Suprapubic skin (tissue), 4 donors: ENCODE measurements around the gene MRPS26. TPM values are rescaled to one million over a fixed set of nuclear protein-coding genes. Genes with fewer than 3 reads are reported as not detected.
"Not testable (repeated sequence)": the region's sequence is repeated elsewhere in the genome, so short reads cannot be mapped to it uniquely, and the experiment has no call there.

Experiments used
- DNase-seq, 2 donors: peaks; one replicate each; pipeline ENCODE4 v3.0.0-alpha.2; 2019; ENCODE audit warnings: low spot score in 2 of 2
- H3K27ac ChIP-seq: fragments of 200-600 bp; sonication (generic); one replicate; pipeline ENCODE4 v1.5.1; 2019
- H3K27me3 ChIP-seq: fragments of 200-600 bp; sonication (generic); one replicate; pipeline ENCODE4 v1.5.1; 2019
- H3K36me3 ChIP-seq: fragments of 200-600 bp; sonication (generic); one replicate; pipeline ENCODE4 v1.5.1; 2019
- H3K4me1 ChIP-seq: fragments of 200-600 bp; sonication (generic); one replicate; pipeline ENCODE4 v1.5.1; 2019
- H3K4me3 ChIP-seq: fragments of 200-600 bp; sonication (generic); one replicate; pipeline ENCODE4 v1.5.1; 2019; ENCODE audit warnings: mild to moderate bottlenecking
- H3K9me3 ChIP-seq: fragments of 200-600 bp; sonication (generic); one replicate; pipeline ENCODE4 v1.5.1; 2019
- EP300 ChIP-seq: sonication (generic); formaldehyde crosslinking; IDR thresholded peaks from one replicate; pipeline ENCODE4 v1.6.1; 2017; ENCODE audit warnings: antibody characterized with exemption
- POLR2A ChIP-seq, 2 donors: fragments of 450-650 bp; IDR thresholded peaks; one replicate each; pipeline ENCODE4 v1.6.1; 2017; ENCODE audit warnings: antibody characterized with exemption in 2 of 2, mild to moderate bottlenecking in 2 of 2, moderate library complexity in 2 of 2
- POLR2AphosphoS5 ChIP-seq, 3 donors: sonication (generic); formaldehyde crosslinking; IDR thresholded peaks; one replicate each; pipeline ENCODE4 v1.6.1; 2017; ENCODE audit warnings: antibody characterized with exemption in 3 of 3
- WGBS: methylation state at CpG from one replicate; pipeline ENCODE4 v1.1.5; 2018; 5-methylcytosine and 5-hydroxymethylcytosine counted together
- total RNA-seq, 4 donors: library from RNA; depleted of rRNA; stranded (reverse); fragments of >200 nt; gene quantifications; one replicate each; pipeline ENCODE4 v1.1.0, GENCODE V29; 2016
- TF ChIP-seq, protein P1 (sequence below), 2 donors: fragments of 200-600 bp in 1 of 2; fragments of 450-650 bp in 1 of 2; sonication (generic) in 1 of 2; IDR thresholded peaks; one replicate each; pipeline ENCODE4 v1.5.1; 2016 to 2019; ENCODE audit warnings: antibody characterized with exemption in 2 of 2, mild to moderate bottlenecking in 1 of 2, moderate library complexity in 1 of 2

Gene MRPS26
- total RNA-seq, 4 donors from 2014 or later: 38.5 to 59.4 (median 53.7) TPM

DNA sequence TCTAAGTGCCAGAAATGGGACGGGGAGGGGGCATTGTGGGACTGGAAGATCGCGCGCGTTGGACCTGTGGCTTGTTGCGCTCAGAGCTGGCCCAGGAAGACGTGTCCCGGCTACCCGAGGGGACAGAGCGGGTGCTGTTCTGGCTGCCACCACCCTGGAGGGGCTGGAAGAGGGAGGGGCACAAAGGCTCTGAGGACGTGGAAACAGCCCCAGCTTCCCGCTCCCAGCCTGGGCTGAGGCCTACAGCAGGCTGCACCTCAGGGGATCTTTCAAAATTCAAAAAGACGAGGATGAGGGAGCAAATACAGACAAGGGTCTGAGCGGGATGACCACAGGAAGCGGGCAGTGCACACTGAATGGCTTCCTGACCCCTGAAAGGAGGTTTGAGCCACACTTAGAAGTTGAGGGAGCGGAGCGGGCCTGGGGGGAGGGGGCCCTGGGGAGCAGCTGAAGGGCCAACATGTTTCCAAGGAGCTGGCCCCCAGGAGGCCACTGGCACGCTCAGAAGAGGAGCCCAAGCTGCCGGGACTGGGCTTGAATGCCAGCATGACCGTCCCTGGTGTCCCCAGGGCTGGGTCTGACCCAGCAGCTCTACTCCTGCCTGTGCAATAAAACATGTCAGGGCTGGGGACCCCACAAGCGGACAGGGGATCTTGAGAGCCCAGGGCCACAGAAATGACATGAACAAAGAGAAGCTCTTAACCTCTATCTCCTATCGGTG lies 26.8 kb downstream of the MRPS26 start:
- no peak overlapping the region for H3K27ac ChIP-seq
- H3K4me1 ChIP-seq: peaks cover 22% of the 10 kb centered on the region
- no peaks in the 10 kb centered on the region for H3K9me3 ChIP-seq
- peak overlapping the region; percentile 71 for H3K4me3 ChIP-seq
- TF ChIP-seq, protein P1, sequence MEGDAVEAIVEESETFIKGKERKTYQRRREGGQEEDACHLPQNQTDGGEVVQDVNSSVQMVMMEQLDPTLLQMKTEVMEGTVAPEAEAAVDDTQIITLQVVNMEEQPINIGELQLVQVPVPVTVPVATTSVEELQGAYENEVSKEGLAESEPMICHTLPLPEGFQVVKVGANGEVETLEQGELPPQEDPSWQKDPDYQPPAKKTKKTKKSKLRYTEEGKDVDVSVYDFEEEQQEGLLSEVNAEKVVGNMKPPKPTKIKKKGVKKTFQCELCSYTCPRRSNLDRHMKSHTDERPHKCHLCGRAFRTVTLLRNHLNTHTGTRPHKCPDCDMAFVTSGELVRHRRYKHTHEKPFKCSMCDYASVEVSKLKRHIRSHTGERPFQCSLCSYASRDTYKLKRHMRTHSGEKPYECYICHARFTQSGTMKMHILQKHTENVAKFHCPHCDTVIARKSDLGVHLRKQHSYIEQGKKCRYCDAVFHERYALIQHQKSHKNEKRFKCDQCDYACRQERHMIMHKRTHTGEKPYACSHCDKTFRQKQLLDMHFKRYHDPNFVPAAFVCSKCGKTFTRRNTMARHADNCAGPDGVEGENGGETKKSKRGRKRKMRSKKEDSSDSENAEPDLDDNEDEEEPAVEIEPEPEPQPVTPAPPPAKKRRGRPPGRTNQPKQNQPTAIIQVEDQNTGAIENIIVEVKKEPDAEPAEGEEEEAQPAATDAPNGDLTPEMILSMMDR (IDR thresholded peaks at IDR 0.05): no peak
- TF ChIP-seq POLR2A (IDR thresholded peaks at IDR 0.05): no peak
- no peak for DNase-seq
- WGBS: 71% methylated on average over 15 of the region's 22 CpGs
- peaks cover 19% of the 10 kb centered on the region for H3K27me3 ChIP-seq
- H3K36me3 ChIP-seq: no peaks in the 10 kb centered on the region

DNA sequence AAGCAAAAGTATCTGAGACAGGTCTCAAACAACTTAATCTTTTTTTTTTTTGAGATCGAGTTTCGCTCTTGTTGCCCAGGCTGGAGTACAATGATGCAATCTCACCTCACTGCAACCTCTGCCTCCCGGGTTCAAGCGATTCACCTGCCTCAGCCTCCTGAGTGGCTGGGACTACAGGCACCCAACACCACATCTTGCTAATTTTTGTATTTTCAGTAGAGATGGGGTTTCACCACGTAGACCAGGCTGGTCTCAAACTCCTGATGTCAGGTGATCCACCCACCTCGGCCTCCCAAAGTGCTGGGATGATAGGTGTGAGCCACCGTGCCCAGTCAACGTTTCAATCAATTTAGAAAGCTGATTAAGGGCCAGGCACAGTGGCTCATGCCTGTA lies 27.4 kb downstream of the MRPS26 start:
- not testable (repeated sequence) for H3K27ac ChIP-seq, H3K36me3 ChIP-seq, DNase-seq, H3K4me3 ChIP-seq, H3K9me3 ChIP-seq
- 93% methylated on average over 8 of the region's 8 CpGs for WGBS
- H3K4me1 ChIP-seq: peaks cover 18% of the 10 kb centered on the region
- peaks cover 19% of the 10 kb centered on the region for H3K27me3 ChIP-seq

DNA sequence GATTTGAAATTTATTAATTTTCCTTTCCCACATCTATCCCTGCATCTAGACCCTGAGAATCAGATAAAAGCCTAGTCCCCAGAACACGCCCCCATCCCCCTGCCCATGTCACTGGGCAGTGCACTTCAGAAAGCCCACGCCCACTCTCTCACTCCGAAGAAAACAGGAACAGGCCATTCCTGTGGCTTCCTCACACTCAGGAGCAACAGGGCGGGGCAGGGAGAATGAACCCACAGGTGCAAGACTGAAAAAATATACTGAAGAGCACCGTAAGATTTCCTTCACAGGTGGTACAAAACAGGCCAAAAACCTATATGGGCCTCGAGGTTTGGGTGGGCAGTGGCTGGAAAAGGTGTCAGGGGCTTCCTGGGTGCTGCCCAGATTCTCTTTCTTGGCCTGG lies 29.0 kb downstream of the MRPS26 start:
- Histone ChIP-seq H3K9me3 (no peaks in the 10 kb centered on the region), H3K27me3 (peaks cover 24% of the 10 kb centered on the region), H3K27ac (no peak overlapping the region), H3K36me3 (no peaks in the 10 kb centered on the region), H3K4me1 (peaks cover 16% of the 10 kb centered on the region), H3K4me3 (no peak overlapping the region)
- TF ChIP-seq POLR2AphosphoS5 (IDR thresholded peaks at IDR 0.05) (no peak), EP300 (no peak)
- DNase-seq: no peak
- 64% methylated on average over 6 of the region's 6 CpGs for WGBS

DNA sequence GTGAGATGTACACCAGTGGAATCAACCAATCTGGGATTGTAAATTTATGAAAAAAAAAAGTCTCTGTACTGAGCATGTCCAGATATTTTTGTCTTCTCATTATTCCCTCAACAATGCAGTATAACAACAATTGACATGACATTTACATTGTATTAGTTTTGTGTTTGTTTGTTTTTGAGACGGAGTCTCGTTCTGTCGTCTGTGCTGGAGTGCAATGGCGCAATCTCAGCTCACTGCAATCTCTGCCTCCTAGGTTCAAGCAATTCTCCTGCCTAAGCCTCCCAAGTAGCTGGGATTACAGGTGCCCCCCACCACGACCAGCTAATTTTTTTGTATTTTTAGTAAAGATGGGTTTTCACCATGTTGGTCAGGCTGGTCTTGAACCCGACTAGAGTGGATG lies 29.5 kb downstream of the MRPS26 start:
- H3K27ac ChIP-seq, H3K4me3 ChIP-seq, H3K36me3 ChIP-seq, H3K9me3 ChIP-seq, DNase-seq: not testable (repeated sequence)
- Histone ChIP-seq H3K4me1 (peaks cover 16% of the 10 kb centered on the region), H3K27me3 (peaks cover 26% of the 10 kb centered on the region)
- WGBS: 77% methylated on average over 6 of the region's 6 CpGs

DNA sequence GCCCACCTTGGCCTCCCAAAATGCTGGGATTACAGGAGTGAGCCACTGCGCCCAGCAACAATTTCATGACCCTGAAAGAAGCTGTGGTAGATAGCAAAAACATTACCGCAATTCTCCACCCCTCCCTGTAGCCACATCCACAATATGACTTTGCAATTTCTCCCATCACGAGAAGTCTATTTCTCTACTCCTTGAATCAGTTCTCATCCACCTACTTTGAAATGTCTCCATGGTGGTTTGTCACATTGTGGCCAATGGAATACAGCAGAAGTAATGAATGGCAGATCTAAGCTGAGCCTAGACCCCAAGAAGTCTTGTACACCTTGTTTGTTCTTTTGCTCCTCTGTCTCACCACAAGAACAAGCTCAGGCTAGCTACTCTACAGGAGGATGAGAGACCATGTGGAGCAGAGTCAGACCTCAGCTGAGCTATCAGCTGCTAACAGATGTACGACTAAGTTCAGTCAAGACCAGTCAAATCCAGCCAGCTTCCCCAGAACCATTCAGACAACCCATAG lies 31.8 kb downstream of the MRPS26 start:
- Histone ChIP-seq H3K4me1 (peaks cover 7% of the 10 kb centered on the region), H3K27ac (no peak overlapping the region), H3K36me3 (no peaks in the 10 kb centered on the region), H3K27me3 (peaks cover 31% of the 10 kb centered on the region), H3K4me3 (no peak overlapping the region), H3K9me3 (no peaks in the 10 kb centered on the region)
- no peak for DNase-seq
- WGBS: 94% methylated on average over 4 of the region's 4 CpGs
- TF ChIP-seq EP300 (no peak), POLR2AphosphoS5 (IDR thresholded peaks at IDR 0.05) (no peak), POLR2A (IDR thresholded peaks at IDR 0.05) (no peak)
- TF ChIP-seq, protein P1 (IDR thresholded peaks at IDR 0.05): no peak

DNA sequence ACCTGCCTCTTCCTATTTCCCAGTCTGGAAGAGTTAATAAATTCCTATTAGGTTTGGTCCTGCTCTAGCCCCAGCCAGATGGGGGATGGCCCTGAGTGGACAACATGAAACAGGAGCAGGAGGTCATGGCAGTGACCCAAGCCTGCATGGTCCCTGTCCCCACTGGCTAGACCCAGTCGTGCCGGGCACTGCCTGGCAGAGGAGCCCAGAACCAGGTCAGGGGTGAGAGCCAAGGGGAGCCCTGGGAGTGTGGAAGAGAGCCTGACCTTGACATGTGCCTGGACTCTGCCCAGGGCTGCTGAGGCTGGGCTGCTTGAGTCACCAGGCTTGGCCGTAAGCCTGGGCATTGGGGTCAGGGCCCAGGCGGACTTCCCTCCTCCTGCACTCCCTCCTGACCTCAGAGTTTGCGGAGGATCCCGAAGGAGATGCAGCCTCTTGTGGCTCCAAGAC lies 35.1 kb downstream of the MRPS26 start:
- peaks cover 47% of the 10 kb centered on the region for H3K27me3 ChIP-seq
- no peaks in the 10 kb centered on the region for H3K9me3 ChIP-seq
- 41% methylated on average over 5 of the region's 6 CpGs for WGBS
- H3K4me3 ChIP-seq: no peak overlapping the region
- H3K36me3 ChIP-seq: no peaks in the 10 kb centered on the region
- no peak for DNase-seq
- TF ChIP-seq POLR2A (IDR thresholded peaks at IDR 0.05) (no peak), EP300 (no peak), POLR2AphosphoS5 (IDR thresholded peaks at IDR 0.05) (no peak)
- TF ChIP-seq, protein P1 (IDR thresholded peaks at IDR 0.05): no peak
- no peak overlapping the region for H3K27ac ChIP-seq
- H3K4me1 ChIP-seq: peaks cover 14% of the 10 kb centered on the region

DNA sequence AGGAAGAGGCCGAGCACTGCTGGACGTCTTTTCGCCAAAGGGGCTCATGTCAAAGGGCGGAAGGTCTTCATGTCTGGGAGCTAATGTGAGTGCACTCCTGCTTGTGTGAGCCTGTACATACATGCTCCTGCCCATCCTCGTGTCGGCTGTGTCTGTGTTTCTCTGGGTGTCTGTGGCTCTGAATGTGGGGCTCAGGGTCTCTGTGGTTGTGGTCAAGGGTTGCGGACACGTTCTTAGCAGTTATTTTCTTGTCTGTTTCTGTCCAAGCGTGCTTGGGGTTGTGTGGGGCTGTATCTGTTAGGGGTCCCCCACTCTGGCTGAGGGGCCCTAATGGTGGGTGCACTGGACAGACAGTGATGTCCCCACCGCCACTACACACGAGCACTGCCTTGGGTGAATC lies 35.8 kb downstream of the MRPS26 start:
- no peaks in the 10 kb centered on the region for H3K9me3 ChIP-seq
- H3K4me1 ChIP-seq: peaks cover 14% of the 10 kb centered on the region
- no peak overlapping the region for H3K27ac ChIP-seq
- 88% methylated on average over 8 of the region's 11 CpGs for WGBS
- H3K27me3 ChIP-seq: peaks cover 47% of the 10 kb centered on the region
- no peaks in the 10 kb centered on the region for H3K36me3 ChIP-seq
- no peak for TF ChIP-seq EP300
- TF ChIP-seq, protein P1 (IDR thresholded peaks at IDR 0.05): no peak
- no peak for TF ChIP-seq POLR2AphosphoS5 (IDR thresholded peaks at IDR 0.05)
- H3K4me3 ChIP-seq: no peak overlapping the region
- no peak for DNase-seq
